NAMALWA (cell line): ENCODE measurements around the gene AR.
"Not testable (repeated sequence)": the region's sequence is repeated elsewhere in the genome, so short reads cannot be mapped to it uniquely, and the experiment has no call there.

Source experiments
- DNase-seq: peaks from one replicate; pipeline ENCODE4 v3.0.0-alpha.2; 2015; ENCODE audit warnings: low spot score

AR gene

GRCh38 chrX:67624325-67624724 lies 80.5 kb downstream of the AR start:
- DNase-seq, result no peak

- no peak for DNase-seq
Observed at GRCh38 chrX:67635424-67635823, 91.6 kb downstream of the AR start.

GRCh38 chrX:67636532-67636931 lies 92.7 kb downstream of the AR start:
- no peak for DNase-seq

GRCh38 chrX:67637293-67637692 lies 93.5 kb downstream of the AR start:
- not testable (repeated sequence) for DNase-seq

- no peak for DNase-seq
Observed at GRCh38 chrX:67648361-67648760, 104.5 kb downstream of the AR start.

- DNase-seq, result no peak
Observed at GRCh38 chrX:67651437-67652142, 107.8 kb downstream of the AR start.

- no peak for DNase-seq
Observed at GRCh38 chrX:67652543-67652942, 108.7 kb downstream of the AR start.

- DNase-seq, result no peak
Observed at GRCh38 chrX:67654301-67654700, 110.5 kb downstream of the AR start.

- no peak for DNase-seq
Observed at GRCh38 chrX:67665583-67665982, 121.8 kb downstream of the AR start.

GRCh38 chrX:67670717-67671116 lies 126.9 kb downstream of the AR start:
- not testable (repeated sequence) for DNase-seq

- no peak for DNase-seq
Observed at GRCh38 chrX:67673741-67674274, 130.0 kb downstream of the AR start.

- no peak for DNase-seq
Observed at GRCh38 chrX:67674741-67675140, 130.9 kb downstream of the AR start.

GRCh38 chrX:67684136-67684535 lies 140.3 kb downstream of the AR start:
- DNase-seq, result no peak

- no peak for DNase-seq
Observed at GRCh38 chrX:67692246-67692645, 148.4 kb downstream of the AR start.

- no peak for DNase-seq
Observed at GRCh38 chrX:67693928-67694327, 150.1 kb downstream of the AR start.

- DNase-seq, result no peak
Observed at GRCh38 chrX:67697452-67697851, 153.6 kb downstream of the AR start.

- DNase-seq, result no peak
Observed at GRCh38 chrX:67700602-67701001, 156.8 kb downstream of the AR start.

GRCh38 chrX:67714004-67714403 lies 170.2 kb downstream of the AR start:
- DNase-seq, result no peak

GRCh38 chrX:67717571-67717970 lies 173.8 kb downstream of the AR start:
- no peak for DNase-seq

GRCh38 chrX:67718926-67719325 lies 175.1 kb downstream of the AR start:
- no peak for DNase-seq

GRCh38 chrX:67720344-67720743 lies 176.5 kb downstream of the AR start:
- DNase-seq, result no peak

GRCh38 chrX:67721321-67721720 lies 177.5 kb downstream of the AR start:
- no peak for DNase-seq

GRCh38 chrX:67723580-67724351 lies 179.9 kb downstream of the AR start:
- DNase-seq, result no peak
